K562 (cell line): Measurements from ENCODE around the gene ICAM3. TPM values are rescaled to one million over a fixed set of nuclear protein-coding genes. Genes with fewer than 3 reads are reported as not detected.

Source experiments
- ATAC-seq: fragments of 200-7000 bp; cut with Tn5 transposase; 3 replicates; pipeline ENCODE4 v1.9.1; 2020; ENCODE audit warnings: moderate library complexity
- BruUV-seq: library from RNA; stranded (reverse); fragments of 400-500 nt; replicated peaks from 2 replicates; lab custom pipeline; 2021; lab: Mats Ljungman, UMichigan
- CTCF ChIA-PET: fragments of 300-600 bp; formaldehyde crosslinking; extraction: SDS; loops from one replicate; lab custom pipeline; 2021; ENCODE audit warnings: low intra/inter-chr PET ratio; lab: Yijun Ruan, JAX
- POLR2A ChIA-PET: fragments of 300-600, 350-650 bp; sonication (Branson Sonifier 250); formaldehyde crosslinking; extraction: SDS; loops from one replicate; lab custom pipeline; 2021; ENCODE audit warnings: antibody characterized with exemption, inconsistent platforms; lab: Yijun Ruan, JAX
- DNase-seq, 4 experiments: peaks; one replicate each; pipeline versions ENCODE4 v3.0.0 to v3.0.0-alpha.2; 2011 to 2018; ENCODE audit warnings: low spot score in 3 of 4, mixed read lengths in 3 of 4; ENCODE audit errors: extremely low read depth in 1 of 4
- FAIRE-seq: peaks from 2 replicates; lab custom pipeline; 2011; peaks lifted over from hg19 to GRCh38; lab: Jason Lieb, UNC
- H2AFZ ChIP-seq: 2 replicates; pipeline ENCODE4 v1.6.0; 2011; ENCODE audit warnings: low read depth, low read length, control low read depth, inconsistent platforms
- H3K27ac ChIP-seq: fragments of 200-600 bp; 3 replicates; pipeline ENCODE4 v1.8.0; 2011; ENCODE audit warnings: low read depth, mild to moderate bottlenecking, control low read depth, inconsistent platforms, low read length, moderate library complexity, mixed read lengths; ENCODE audit errors: extremely low read depth
- H3K27me3 ChIP-seq, 2 experiments: fragments of 300-600 bp in 1 of 2; 2 replicates in 1 of 2; 3 replicates in 1 of 2; pipeline versions ENCODE4 v1.6.0 to v1.8.0; 2011; ENCODE audit warnings: inconsistent platforms in 2 of 2, low read length in 2 of 2, mild to moderate bottlenecking in 1 of 2, mixed read lengths in 1 of 2, moderate library complexity in 1 of 2; ENCODE audit not compliant: control insufficient read depth in 2 of 2, insufficient read depth in 2 of 2
- H3K36me3 ChIP-seq: fragments of 300-600 bp; 3 replicates; pipeline ENCODE4 v1.8.0; 2011; ENCODE audit warnings: mild to moderate bottlenecking, low read length, inconsistent platforms; ENCODE audit not compliant: control insufficient read depth, insufficient read depth
- H3K4me1 ChIP-seq, 2 experiments: fragments of 200-600 bp in 1 of 2; replicated peaks in 1 of 2; 2 replicates in 1 of 2; 3 replicates in 1 of 2; pipeline versions ENCODE4 v1.5.1 to v1.8.0; 2011; ENCODE audit warnings: inconsistent platforms in 2 of 2, low read length in 2 of 2, mild to moderate bottlenecking in 1 of 2, mixed read lengths in 1 of 2, moderate library complexity in 1 of 2; ENCODE audit not compliant: control insufficient read depth in 2 of 2, insufficient read depth in 2 of 2
- H3K4me2 ChIP-seq: 2 replicates; pipeline ENCODE4 v1.6.1; 2011; ENCODE audit warnings: low read length, control low read depth, inconsistent platforms, mixed read lengths; ENCODE audit not compliant: insufficient read depth
- H3K4me3 ChIP-seq: fragments of 200-600 bp; sonication (generic), shearing (Covaris generic); 2 replicates; pipeline ENCODE4 v1.5.1; 2016; ENCODE audit warnings: control low read depth, inconsistent platforms
- H3K79me2 ChIP-seq: fragments of 200-600 bp; 3 replicates; pipeline ENCODE4 v1.8.0; 2011; ENCODE audit warnings: low read length, inconsistent platforms; ENCODE audit not compliant: control insufficient read depth, insufficient read depth
- H3K9ac ChIP-seq, 2 experiments: 2 replicates each; pipeline versions ENCODE4 v1.6.0 to v1.6.1; 2011; ENCODE audit warnings: low read depth in 2 of 2, low read length in 2 of 2, control low read depth in 1 of 2, inconsistent platforms in 1 of 2, mild to moderate bottlenecking in 1 of 2, mixed read lengths in 1 of 2; ENCODE audit not compliant: insufficient read depth in 1 of 2
- H3K9me1 ChIP-seq: one replicate; pipeline ENCODE4 v1.6.0; 2011; ENCODE audit warnings: inconsistent platforms, mild to moderate bottlenecking, low read length, moderate library complexity; ENCODE audit not compliant: control insufficient read depth, insufficient read depth
- H3K9me3 ChIP-seq: replicated peaks from 2 replicates; pipeline ENCODE4 v1.5.1; 2011; ENCODE audit warnings: low read depth, low read length, inconsistent platforms; ENCODE audit not compliant: control insufficient read depth, insufficient read depth
- H4K20me1 ChIP-seq: replicated peaks from 2 replicates; pipeline ENCODE4 v1.6.1; 2011; ENCODE audit warnings: low read length, inconsistent platforms, mixed read lengths; ENCODE audit not compliant: control insufficient read depth, insufficient read depth
- FOS ChIP-seq: IDR thresholded peaks from 3 replicates; pipeline ENCODE4 v1.6.1; 2011; ENCODE audit not compliant: insufficient read length; ENCODE audit errors: extremely low read depth
- ILK ChIP-seq: fragments of 450-650 bp; IDR thresholded peaks from 2 replicates; pipeline ENCODE4 v1.6.1; 2016; ENCODE audit warnings: missing genetic modification characterization, low read depth, mild to moderate bottlenecking, missing compliant biosample characterization, moderate library complexity, borderline replicate concordance
- MCM3 ChIP-seq: fragments of 450-650 bp; IDR thresholded peaks from 2 replicates; pipeline ENCODE4 v1.6.1; 2016
- NFIC ChIP-seq: fragments of 450-650 bp; IDR thresholded peaks from 2 replicates; pipeline ENCODE4 v1.6.1; 2017; ENCODE audit warnings: mild to moderate bottlenecking, inconsistent platforms
- POLR3A ChIP-seq: IDR thresholded peaks from 2 replicates; pipeline ENCODE4 v1.6.1; 2011; ENCODE audit warnings: borderline replicate concordance, mild to moderate bottlenecking, moderate library complexity; ENCODE audit not compliant: insufficient read length, insufficient read depth; ENCODE audit errors: extremely low read depth
- SIRT6 ChIP-seq: IDR thresholded peaks from one replicate; pipeline ENCODE4 v1.6.1; 2012; ENCODE audit warnings: low read depth, mild to moderate bottlenecking, control low read depth, inconsistent platforms, low read length, moderate library complexity
- SRSF1 ChIP-seq: fragments of 200-400 bp; formaldehyde crosslinking; IDR thresholded peaks from 2 replicates; pipeline ENCODE4 v1.6.1; 2017; ENCODE audit warnings: mild to moderate bottlenecking, low read depth, low read length, moderate library complexity
- ZNF217 ChIP-seq: sonication (generic); formaldehyde crosslinking; IDR thresholded peaks from 2 replicates; pipeline ENCODE4 v1.8.0; 2022; ENCODE audit warnings: mild to moderate bottlenecking, missing genetic modification reagents
- WGBS: fragments of 100-300 bp; shearing (Covaris generic); methylation state at CpG from one replicate; pipeline ENCODE4 v1.1.6; 2016; ENCODE audit warnings: low coverage, mixed read lengths; ENCODE audit not compliant: insufficient coverage; ENCODE audit errors: missing lambda C conversion rate; 5-methylcytosine and 5-hydroxymethylcytosine counted together
- in situ Hi-C: fragments of 300-500 bp; cut with MboI; formaldehyde crosslinking; loops from 4 replicates; pipeline ENCODE4 v1.15.0; 2018; ENCODE audit warnings: inconsistent platforms, mixed read lengths
- intact Hi-C: fragments of 100-400 bp; cut with micrococcal nuclease; formaldehyde crosslinking; loops from 2 replicates; pipeline ENCODE4 v1.14.2; 2022
- polyA plus RNA-seq, 8 experiments: library from polyadenylated mRNA; depleted of rRNA in 4 of 8; stranded (reverse) in 5 of 8; unstranded in 3 of 8; fragments of >200 nt; fragmentation: Nextera tagmentation in 2 of 8; fragmentation: Illumina TruSeq in 1 of 8; extraction: Ambion mirVana in 2 of 8; extraction: Trizol in 1 of 8; gene quantifications; 2 replicates each; pipeline versions ENCODE4 v1.2.1 to v1.2.3, GENCODE V29; 2011 to 2014; ENCODE audit warnings: inconsistent platforms in 1 of 8, missing spikeins in 1 of 8
- total RNA-seq, 7 experiments: library from RNA; depleted of rRNA in 6 of 7; stranded (reverse); fragments of >200 nt in 6 of 7; fragmentation: Illumina TruSeq in 2 of 7; extraction: Trizol in 2 of 7; gene quantifications; 2 replicates each; pipeline versions ENCODE4 v1.2.1 to v1.2.3, GENCODE V29; 2011 to 2021; ENCODE audit warnings: low replicate concordance in 1 of 7
- TF ChIP-seq, protein P1 (sequence below), 3 experiments: fragments of 200-800 bp in 1 of 3; fragments of 250-450 bp in 1 of 3; fragments of 450-650 bp in 1 of 3; sonication (Bioruptor Pico) in 1 of 3; sonication (Bioruptor generic) in 1 of 3; formaldehyde crosslinking in 1 of 3; IDR thresholded peaks; 2 replicates each; pipeline versions ENCODE4 v1.6.1 to v1.8.0; 2016 to 2022; ENCODE audit warnings: mild to moderate bottlenecking in 2 of 3, missing genetic modification characterization in 2 of 3, missing compliant biosample characterization in 1 of 3, moderate library complexity in 1 of 3
- TF ChIP-seq, protein P2 (sequence below), 2 experiments: fragments of 450-650 bp in 1 of 2; sonication (generic) in 1 of 2; formaldehyde crosslinking; conservative IDR thresholded peaks; 2 replicates each; pipeline versions ENCODE4 v1.4.0 to v1.8.1; 2020 to 2022; ENCODE audit warnings: mild to moderate bottlenecking in 1 of 2, missing genetic modification reagents in 1 of 2

ICAM3 gene
- total and polyA plus RNA-seq, 9 of the 15 experiments (the other 6 are each of a cell fraction or from before 2014, with no cell fraction given): 6.5 to 39.5 (median 24.2) TPM

GRCh38 chr19:10344780-10345179, 5.4 kb upstream of the ICAM3 start (continued):
- TF ChIP-seq, protein P1, sequence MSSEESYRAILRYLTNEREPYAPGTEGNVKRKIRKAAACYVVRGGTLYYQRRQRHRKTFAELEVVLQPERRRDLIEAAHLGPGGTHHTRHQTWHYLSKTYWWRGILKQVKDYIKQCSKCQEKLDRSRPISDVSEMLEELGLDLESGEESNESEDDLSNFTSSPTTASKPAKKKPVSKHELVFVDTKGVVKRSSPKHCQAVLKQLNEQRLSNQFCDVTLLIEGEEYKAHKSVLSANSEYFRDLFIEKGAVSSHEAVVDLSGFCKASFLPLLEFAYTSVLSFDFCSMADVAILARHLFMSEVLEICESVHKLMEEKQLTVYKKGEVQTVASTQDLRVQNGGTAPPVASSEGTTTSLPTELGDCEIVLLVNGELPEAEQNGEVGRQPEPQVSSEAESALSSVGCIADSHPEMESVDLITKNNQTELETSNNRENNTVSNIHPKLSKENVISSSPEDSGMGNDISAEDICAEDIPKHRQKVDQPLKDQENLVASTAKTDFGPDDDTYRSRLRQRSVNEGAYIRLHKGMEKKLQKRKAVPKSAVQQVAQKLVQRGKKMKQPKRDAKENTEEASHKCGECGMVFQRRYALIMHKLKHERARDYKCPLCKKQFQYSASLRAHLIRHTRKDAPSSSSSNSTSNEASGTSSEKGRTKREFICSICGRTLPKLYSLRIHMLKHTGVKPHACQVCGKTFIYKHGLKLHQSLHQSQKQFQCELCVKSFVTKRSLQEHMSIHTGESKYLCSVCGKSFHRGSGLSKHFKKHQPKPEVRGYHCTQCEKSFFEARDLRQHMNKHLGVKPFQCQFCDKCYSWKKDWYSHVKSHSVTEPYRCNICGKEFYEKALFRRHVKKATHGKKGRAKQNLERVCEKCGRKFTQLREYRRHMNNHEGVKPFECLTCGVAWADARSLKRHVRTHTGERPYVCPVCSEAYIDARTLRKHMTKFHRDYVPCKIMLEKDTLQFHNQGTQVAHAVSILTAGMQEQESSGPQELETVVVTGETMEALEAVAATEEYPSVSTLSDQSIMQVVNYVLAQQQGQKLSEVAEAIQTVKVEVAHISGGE (CRISPR knock-in tag; IDR thresholded peaks at IDR 0.05): no peak
- TF ChIP-seq, all 486 proteins: peak for 0

DNA sequence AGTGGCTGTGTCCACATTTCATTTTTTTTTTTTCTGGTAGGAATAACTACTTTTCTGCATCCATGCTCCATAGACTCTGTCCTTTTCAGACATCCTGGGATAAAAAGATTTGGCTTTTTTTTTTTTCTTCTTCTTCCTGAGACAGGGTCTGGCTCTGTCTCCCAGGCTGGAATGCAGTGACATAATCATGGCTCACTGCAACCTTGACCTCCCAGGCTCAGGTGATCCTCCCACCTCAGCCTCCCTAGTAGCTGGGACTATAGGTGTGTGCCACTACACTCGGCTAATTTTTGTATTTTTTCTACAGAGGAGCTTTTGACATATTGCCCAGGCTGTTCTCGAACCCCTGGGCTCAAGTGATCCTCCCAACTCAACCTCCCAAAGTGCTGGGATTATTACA, 4.1 kb upstream of the ICAM3 start:
- ATAC-seq (no peak), DNase-seq (no peak), FAIRE-seq (no peak)
- BruUV-seq: no TSS peak
- Histone ChIP-seq H2AFZ (no peak overlapping the region), H3K27ac (no peak overlapping the region), H3K9me3 (no peaks in the 10 kb centered on the region), H3K79me2 (no peaks in the 10 kb centered on the region), H3K27me3 (no peaks in the 10 kb centered on the region), H3K9me1 (no peaks in the 10 kb centered on the region), H3K4me1 (peaks cover 0 to 14% of the 10 kb centered on the region in 2 experiments; a peak in 3 of 5 replicates), H3K9ac (no peak overlapping the region), H4K20me1 (no peaks in the 10 kb centered on the region), H3K36me3 (no peaks in the 10 kb centered on the region), H3K4me3 (no peak overlapping the region), H3K4me2 (no peak overlapping the region)
- TF ChIP-seq ILK (tag) (no peak), NFIC (no peak), SIRT6 (no peak), POLR3A (no peak), ZNF217 (CRISPR knock-in tag) (no peak), FOS (no peak), MCM3 (no peak), SRSF1 (no peak)
- TF ChIP-seq, protein P2, sequence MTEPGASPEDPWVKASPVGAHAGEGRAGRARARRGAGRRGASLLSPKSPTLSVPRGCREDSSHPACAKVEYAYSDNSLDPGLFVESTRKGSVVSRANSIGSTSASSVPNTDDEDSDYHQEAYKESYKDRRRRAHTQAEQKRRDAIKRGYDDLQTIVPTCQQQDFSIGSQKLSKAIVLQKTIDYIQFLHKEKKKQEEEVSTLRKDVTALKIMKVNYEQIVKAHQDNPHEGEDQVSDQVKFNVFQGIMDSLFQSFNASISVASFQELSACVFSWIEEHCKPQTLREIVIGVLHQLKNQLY (CRISPR knock-in tag; conservative IDR thresholded peaks at IDR 0.05): no peak
- CTCF ChIA-PET: no interaction called here
- 18% methylated on average over 2 of the region's 2 CpGs for WGBS
- intact Hi-C loops: no loop called here
- POLR2A ChIA-PET: interaction anchor here (0.8 to 3.4 kb wide), 5 partner anchors 9 to 56 kb away, joined by 3 to 29 read pairs (median 3); partner anchors contain the start of gene RAVER1
- in situ Hi-C loops: no loop called here
